ENCODE results near the gene BLM. TPM values are rescaled to one million over a fixed set of nuclear protein-coding genes. Genes with fewer than 3 reads are reported as not detected.
A peak's percentile ranks its signal among the peaks of the same experiment; 100 is the strongest.

The BLM gene
- total and polyA plus RNA-seq, 10 of the 15 experiments (the other 5 are each of a cell fraction or from before 2014, with no cell fraction given) = 23.0 to 68.4 (median 43.9) TPM

- no peak for TF ChIP-seq CUX1 (IDR thresholded peaks at IDR 0.05; ENCODE audit: insufficient replicate concordance, low read depth, low read length)
- TF ChIP-seq SUPT20H (IDR thresholded peaks at IDR 0.05; ENCODE audit: borderline replicate concordance, control insufficient read depth, low read depth, low read length) = no peak
- TF ChIP-seq RAD51 (IDR thresholded peaks at IDR 0.05) = peak; percentile 77
- TF ChIP-seq POU2F2 (IDR thresholded peaks at IDR 0.05; ENCODE audit: borderline replicate concordance, low read depth, low read length) = no peak
- no peak for TF ChIP-seq EZH2 (IDR thresholded peaks at IDR 0.05; ENCODE audit: borderline replicate concordance, control insufficient read depth, low read depth, low read length)
- no peak for TF ChIP-seq PBX3 (IDR thresholded peaks at IDR 0.05; ENCODE audit: insufficient replicate concordance, low read depth, low read length)
- TF ChIP-seq MTA2 (IDR thresholded peaks at IDR 0.05; ENCODE audit: low read depth) = peak; percentile 77; the same call in 1 of the 2 replicates
- TF ChIP-seq SPI1 (IDR thresholded peaks at IDR 0.05; ENCODE audit: borderline replicate concordance, insufficient read depth, low read depth, low read length) = no peak
- TF ChIP-seq CHD4 (IDR thresholded peaks at IDR 0.05) = no peak
- no peak for TF ChIP-seq RBBP5 (conservative IDR thresholded peaks at IDR 0.05)
- TF ChIP-seq LARP7 (IDR thresholded peaks at IDR 0.05) = no peak
- TF ChIP-seq CBX5 (IDR thresholded peaks at IDR 0.05; ENCODE audit: low read depth) = no peak
- TF ChIP-seq NFYA (IDR thresholded peaks at IDR 0.05; ENCODE audit: borderline replicate concordance, low read depth, low read length) = no peak
- TF ChIP-seq, protein P1, sequence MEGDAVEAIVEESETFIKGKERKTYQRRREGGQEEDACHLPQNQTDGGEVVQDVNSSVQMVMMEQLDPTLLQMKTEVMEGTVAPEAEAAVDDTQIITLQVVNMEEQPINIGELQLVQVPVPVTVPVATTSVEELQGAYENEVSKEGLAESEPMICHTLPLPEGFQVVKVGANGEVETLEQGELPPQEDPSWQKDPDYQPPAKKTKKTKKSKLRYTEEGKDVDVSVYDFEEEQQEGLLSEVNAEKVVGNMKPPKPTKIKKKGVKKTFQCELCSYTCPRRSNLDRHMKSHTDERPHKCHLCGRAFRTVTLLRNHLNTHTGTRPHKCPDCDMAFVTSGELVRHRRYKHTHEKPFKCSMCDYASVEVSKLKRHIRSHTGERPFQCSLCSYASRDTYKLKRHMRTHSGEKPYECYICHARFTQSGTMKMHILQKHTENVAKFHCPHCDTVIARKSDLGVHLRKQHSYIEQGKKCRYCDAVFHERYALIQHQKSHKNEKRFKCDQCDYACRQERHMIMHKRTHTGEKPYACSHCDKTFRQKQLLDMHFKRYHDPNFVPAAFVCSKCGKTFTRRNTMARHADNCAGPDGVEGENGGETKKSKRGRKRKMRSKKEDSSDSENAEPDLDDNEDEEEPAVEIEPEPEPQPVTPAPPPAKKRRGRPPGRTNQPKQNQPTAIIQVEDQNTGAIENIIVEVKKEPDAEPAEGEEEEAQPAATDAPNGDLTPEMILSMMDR (IDR thresholded peaks at IDR 0.05 in 2 of 3, conservative IDR thresholded peaks at IDR 0.05 in 1 of 3; ENCODE audit: control insufficient read depth in 2 of 3, extremely low read depth in 1 of 3, insufficient read depth in 1 of 3, low read depth in 3 of 3, low read length in 3 of 3) = no peak
- TF ChIP-seq BHLHE40 (IDR thresholded peaks at IDR 0.05; ENCODE audit: borderline replicate concordance in 1 of 2, low read depth in 2 of 2, low read length in 1 of 2) = peak; percentile 90
- TF ChIP-seq, protein P2, sequence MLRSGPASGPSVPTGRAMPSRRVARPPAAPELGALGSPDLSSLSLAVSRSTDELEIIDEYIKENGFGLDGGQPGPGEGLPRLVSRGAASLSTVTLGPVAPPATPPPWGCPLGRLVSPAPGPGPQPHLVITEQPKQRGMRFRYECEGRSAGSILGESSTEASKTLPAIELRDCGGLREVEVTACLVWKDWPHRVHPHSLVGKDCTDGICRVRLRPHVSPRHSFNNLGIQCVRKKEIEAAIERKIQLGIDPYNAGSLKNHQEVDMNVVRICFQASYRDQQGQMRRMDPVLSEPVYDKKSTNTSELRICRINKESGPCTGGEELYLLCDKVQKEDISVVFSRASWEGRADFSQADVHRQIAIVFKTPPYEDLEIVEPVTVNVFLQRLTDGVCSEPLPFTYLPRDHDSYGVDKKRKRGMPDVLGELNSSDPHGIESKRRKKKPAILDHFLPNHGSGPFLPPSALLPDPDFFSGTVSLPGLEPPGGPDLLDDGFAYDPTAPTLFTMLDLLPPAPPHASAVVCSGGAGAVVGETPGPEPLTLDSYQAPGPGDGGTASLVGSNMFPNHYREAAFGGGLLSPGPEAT (IDR thresholded peaks at IDR 0.05; ENCODE audit: low read depth) = peak; percentile 72
- TF ChIP-seq TCF3 (IDR thresholded peaks at IDR 0.05; ENCODE audit: borderline replicate concordance, insufficient read depth, low read depth, low read length) = no peak
- no peak for TF ChIP-seq SIN3A (IDR thresholded peaks at IDR 0.05; ENCODE audit: low read depth, low read length)
- TF ChIP-seq EED (IDR thresholded peaks at IDR 0.05; ENCODE audit: low read depth) = no peak
- TF ChIP-seq ZNF384 (IDR thresholded peaks at IDR 0.05; ENCODE audit: borderline replicate concordance, low read depth, low read length) = peak; percentile 59; the same call in 1 of the 2 replicates
Measured at GRCh38 chr15:90711418-90711824, 5.7 kb upstream of the BLM start (continued).

Data from GM12878 (cell line).